Vagina (tissue), 2 donors: ENCODE data around the gene RMDN2.

ENCODE experiments used
- POLR2A ChIP-seq, 2 donors: fragments of 450-650 bp; IDR thresholded peaks; one replicate each; pipeline ENCODE4 v1.6.1; 2017; ENCODE audit warnings: antibody characterized with exemption in 2 of 2, mild to moderate bottlenecking in 2 of 2, moderate library complexity in 2 of 2
- TF ChIP-seq, protein P1 (sequence below), 3 experiments: fragments of 450-650 bp in 2 of 3; fragments of 200-600 bp in 1 of 3; sonication (generic) in 1 of 3; IDR thresholded peaks; one replicate each; pipeline ENCODE4 v1.5.1; 2017 to 2019; ENCODE audit warnings: antibody characterized with exemption in 3 of 3, mild to moderate bottlenecking in 2 of 3, moderate library complexity in 2 of 3

DNA sequence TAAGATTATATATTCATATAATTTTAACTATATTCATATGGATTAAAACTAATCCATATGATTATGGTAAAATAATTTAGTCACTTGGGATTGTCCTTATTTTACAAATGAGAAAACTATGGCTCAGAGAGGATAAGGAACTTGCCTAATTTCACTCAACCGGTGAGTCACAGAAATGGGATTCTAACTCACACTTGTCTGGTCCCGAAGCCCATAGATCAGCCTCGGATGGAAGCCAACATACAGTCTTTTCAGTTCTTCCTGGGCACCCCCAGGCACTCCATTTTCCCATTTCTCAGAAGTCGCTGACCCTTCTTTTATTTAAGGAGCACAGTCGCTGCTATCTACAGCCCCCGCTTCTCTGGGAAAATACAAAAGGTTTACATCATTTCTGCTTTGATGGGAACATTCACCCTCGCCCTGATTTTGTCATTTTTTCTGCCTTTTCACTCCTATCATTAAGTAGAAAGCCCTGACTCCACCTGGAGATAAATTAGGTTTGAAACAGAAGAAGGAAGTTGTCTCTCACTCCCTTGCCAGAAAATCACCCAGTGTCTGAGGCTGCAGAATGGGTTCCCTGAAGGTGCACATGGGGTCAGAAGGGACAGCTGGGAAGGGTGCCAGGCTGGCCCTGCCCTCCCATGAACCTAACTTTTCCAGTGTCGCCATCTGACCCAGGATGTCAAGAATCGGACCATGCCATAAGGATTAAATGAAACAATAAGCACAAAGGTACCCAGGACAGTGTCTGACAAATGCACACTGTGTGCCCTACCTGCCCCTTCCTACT lies 114.2 kb downstream of the RMDN2 start:
- TF ChIP-seq, protein P1, sequence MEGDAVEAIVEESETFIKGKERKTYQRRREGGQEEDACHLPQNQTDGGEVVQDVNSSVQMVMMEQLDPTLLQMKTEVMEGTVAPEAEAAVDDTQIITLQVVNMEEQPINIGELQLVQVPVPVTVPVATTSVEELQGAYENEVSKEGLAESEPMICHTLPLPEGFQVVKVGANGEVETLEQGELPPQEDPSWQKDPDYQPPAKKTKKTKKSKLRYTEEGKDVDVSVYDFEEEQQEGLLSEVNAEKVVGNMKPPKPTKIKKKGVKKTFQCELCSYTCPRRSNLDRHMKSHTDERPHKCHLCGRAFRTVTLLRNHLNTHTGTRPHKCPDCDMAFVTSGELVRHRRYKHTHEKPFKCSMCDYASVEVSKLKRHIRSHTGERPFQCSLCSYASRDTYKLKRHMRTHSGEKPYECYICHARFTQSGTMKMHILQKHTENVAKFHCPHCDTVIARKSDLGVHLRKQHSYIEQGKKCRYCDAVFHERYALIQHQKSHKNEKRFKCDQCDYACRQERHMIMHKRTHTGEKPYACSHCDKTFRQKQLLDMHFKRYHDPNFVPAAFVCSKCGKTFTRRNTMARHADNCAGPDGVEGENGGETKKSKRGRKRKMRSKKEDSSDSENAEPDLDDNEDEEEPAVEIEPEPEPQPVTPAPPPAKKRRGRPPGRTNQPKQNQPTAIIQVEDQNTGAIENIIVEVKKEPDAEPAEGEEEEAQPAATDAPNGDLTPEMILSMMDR (IDR thresholded peaks at IDR 0.05): no peak
- no peak for TF ChIP-seq POLR2A (IDR thresholded peaks at IDR 0.05)
